Measurements from ENCODE around the gene FAM199X. TPM values are rescaled to one million over a fixed set of nuclear protein-coding genes. Genes with fewer than 3 reads are reported as not detected.
A peak's percentile ranks its signal among the peaks of the same experiment; 100 is the strongest.

FAM199X gene
- total RNA-seq, 1 experiment from 2014 or later, result 12.1 TPM

DNA sequence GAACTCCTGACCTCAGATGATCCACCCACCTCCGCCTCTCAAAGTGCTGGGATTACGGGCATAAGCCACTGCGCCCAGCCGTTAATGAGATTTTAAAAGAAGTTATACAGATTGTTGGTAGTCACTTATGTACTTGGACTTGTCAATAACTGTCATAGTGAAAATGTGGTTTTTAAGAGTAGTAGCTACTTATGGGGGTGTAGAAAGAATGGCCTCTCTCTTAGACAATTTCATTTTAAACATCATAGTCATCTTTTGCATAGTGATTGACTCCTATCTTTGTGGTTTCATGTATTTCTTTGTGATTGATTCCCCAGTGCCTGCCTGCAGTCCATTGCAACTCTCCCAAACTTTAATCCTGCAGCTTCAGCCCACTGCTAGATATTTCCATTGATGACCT, 17.4 kb downstream of the FAM199X start:
- Histone ChIP-seq H3K27ac (ENCODE audit: insufficient read length, low read depth, low read length) (no peak overlapping the region), H4K5ac (ENCODE audit: insufficient read length, low read depth, low read length) (no peak overlapping the region), H3K4me1 (ENCODE audit: insufficient read depth, low read length) (no peaks in the 10 kb centered on the region), H2BK120ac (ENCODE audit: low read depth, low read length, poor library complexity, severe bottlenecking) (no peak overlapping the region), H4K91ac (ENCODE audit: insufficient read length, low read depth, low read length) (no peak overlapping the region), H3K23me2 (ENCODE audit: insufficient read length, low read depth, low read length, poor library complexity, severe bottlenecking) (no peaks in the 10 kb centered on the region), H4K20me1 (ENCODE audit: control insufficient read depth, insufficient read depth, insufficient read length) (no peaks in the 10 kb centered on the region), H3K9ac (ENCODE audit: extremely low read depth, insufficient read length, low read length) (no peak overlapping the region), H3K27me3 (ENCODE audit: insufficient read depth, low read length) (no peaks in the 10 kb centered on the region), H4K8ac (replicated peaks; ENCODE audit: insufficient read length, low read depth, low read length) (no peak overlapping the region), H2AK5ac (ENCODE audit: insufficient read length, low read length) (no peak overlapping the region), H3K4ac (ENCODE audit: low read depth, low read length) (no peak overlapping the region), H3T11ph (ENCODE audit: low read length) (no peak overlapping the region), H3K23ac (ENCODE audit: insufficient read length, low read depth, low read length) (no peak overlapping the region), H3K14ac (ENCODE audit: insufficient read depth, low read length) (no peak overlapping the region), H2BK12ac (ENCODE audit: insufficient read length, low read depth, low read length) (no peak overlapping the region), H2BK15ac (ENCODE audit: low read depth, low read length) (no peak overlapping the region), H3K4me2 (ENCODE audit: insufficient read depth, insufficient read length, low read length) (no peak overlapping the region), H2BK20ac (ENCODE audit: low read depth, low read length, poor library complexity, severe bottlenecking) (no peak overlapping the region), H3K56ac (ENCODE audit: insufficient read length, low read depth, low read length) (no peak overlapping the region), H3K18ac (ENCODE audit: insufficient read length, low read depth, low read length) (no peak overlapping the region), H2AFZ (ENCODE audit: low read length) (no peak overlapping the region), H3K79me1 (ENCODE audit: insufficient read depth, low read depth, low read length, poor library complexity, severe bottlenecking) (no peaks in the 10 kb centered on the region), H3K9me3 (ENCODE audit: control insufficient read depth, low read depth, low read length) (peaks cover 5% of the 10 kb centered on the region), H3K79me2 (ENCODE audit: insufficient read depth, low read length) (no peaks in the 10 kb centered on the region), H2BK5ac (ENCODE audit: insufficient read length, low read length) (no peak overlapping the region)
- no CpG with 5 or more reads among the region's 4 CpGs for WGBS (ENCODE audit: extremely low coverage, insufficient read length, low lambda C conversion rate)
- Mint-ChIP-seq H3K4me3 (no peak overlapping the region), H3K27me3 (ENCODE audit: low read depth) (no peaks in the 10 kb centered on the region), H3K4me1 (no peaks in the 10 kb centered on the region), H3K36me3 (ENCODE audit: insufficient read depth in 1 of 3, low read depth in 3 of 3) (peaks cover 11 to 37% (median 29%) of the 10 kb centered on the region in 3 experiments), H3K27ac (peak overlapping the region in 1 of 3 experiments; percentile 48; a peak in 1 of 7 replicates), H3K9me3 (peaks cover 0 to 47% of the 10 kb centered on the region in 2 experiments; a peak in 2 of 5 replicates)
- TF ChIP-seq, protein P1, sequence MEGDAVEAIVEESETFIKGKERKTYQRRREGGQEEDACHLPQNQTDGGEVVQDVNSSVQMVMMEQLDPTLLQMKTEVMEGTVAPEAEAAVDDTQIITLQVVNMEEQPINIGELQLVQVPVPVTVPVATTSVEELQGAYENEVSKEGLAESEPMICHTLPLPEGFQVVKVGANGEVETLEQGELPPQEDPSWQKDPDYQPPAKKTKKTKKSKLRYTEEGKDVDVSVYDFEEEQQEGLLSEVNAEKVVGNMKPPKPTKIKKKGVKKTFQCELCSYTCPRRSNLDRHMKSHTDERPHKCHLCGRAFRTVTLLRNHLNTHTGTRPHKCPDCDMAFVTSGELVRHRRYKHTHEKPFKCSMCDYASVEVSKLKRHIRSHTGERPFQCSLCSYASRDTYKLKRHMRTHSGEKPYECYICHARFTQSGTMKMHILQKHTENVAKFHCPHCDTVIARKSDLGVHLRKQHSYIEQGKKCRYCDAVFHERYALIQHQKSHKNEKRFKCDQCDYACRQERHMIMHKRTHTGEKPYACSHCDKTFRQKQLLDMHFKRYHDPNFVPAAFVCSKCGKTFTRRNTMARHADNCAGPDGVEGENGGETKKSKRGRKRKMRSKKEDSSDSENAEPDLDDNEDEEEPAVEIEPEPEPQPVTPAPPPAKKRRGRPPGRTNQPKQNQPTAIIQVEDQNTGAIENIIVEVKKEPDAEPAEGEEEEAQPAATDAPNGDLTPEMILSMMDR (conservative IDR thresholded peaks at IDR 0.05), result no peak
- no peak for DNase-seq

Measured in H9 (cell line).